ENCODE measurements around the gene SLC8A3. TPM values are rescaled to one million over a fixed set of nuclear protein-coding genes. Genes with fewer than 3 reads are reported as not detected.

SLC8A3 gene
- total and polyA plus RNA-seq, 9 of the 15 experiments (the other 6 are each of a cell fraction or from before 2014, with no cell fraction given): not detected

DNA sequence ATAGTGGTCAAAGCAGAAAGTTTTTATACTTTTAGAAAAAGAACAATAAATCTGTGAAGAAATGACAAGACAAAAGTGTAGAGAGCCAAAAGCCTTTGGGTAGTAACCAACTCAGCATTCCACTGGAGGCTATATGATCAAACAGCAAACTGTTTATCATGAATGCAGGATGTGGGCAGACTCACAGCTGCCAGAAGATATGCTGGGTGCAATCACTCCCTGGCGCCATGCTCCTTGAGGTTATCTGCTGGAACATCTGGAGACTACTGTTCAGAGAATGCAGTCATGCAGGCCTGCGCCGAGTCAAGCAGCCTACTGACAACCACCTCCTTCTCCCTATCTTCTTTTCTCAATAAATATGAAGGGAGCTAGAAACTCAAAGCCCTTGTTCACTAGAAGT, 49.0 kb upstream of the SLC8A3 start (continued):
- TF ChIP-seq, protein P1, sequence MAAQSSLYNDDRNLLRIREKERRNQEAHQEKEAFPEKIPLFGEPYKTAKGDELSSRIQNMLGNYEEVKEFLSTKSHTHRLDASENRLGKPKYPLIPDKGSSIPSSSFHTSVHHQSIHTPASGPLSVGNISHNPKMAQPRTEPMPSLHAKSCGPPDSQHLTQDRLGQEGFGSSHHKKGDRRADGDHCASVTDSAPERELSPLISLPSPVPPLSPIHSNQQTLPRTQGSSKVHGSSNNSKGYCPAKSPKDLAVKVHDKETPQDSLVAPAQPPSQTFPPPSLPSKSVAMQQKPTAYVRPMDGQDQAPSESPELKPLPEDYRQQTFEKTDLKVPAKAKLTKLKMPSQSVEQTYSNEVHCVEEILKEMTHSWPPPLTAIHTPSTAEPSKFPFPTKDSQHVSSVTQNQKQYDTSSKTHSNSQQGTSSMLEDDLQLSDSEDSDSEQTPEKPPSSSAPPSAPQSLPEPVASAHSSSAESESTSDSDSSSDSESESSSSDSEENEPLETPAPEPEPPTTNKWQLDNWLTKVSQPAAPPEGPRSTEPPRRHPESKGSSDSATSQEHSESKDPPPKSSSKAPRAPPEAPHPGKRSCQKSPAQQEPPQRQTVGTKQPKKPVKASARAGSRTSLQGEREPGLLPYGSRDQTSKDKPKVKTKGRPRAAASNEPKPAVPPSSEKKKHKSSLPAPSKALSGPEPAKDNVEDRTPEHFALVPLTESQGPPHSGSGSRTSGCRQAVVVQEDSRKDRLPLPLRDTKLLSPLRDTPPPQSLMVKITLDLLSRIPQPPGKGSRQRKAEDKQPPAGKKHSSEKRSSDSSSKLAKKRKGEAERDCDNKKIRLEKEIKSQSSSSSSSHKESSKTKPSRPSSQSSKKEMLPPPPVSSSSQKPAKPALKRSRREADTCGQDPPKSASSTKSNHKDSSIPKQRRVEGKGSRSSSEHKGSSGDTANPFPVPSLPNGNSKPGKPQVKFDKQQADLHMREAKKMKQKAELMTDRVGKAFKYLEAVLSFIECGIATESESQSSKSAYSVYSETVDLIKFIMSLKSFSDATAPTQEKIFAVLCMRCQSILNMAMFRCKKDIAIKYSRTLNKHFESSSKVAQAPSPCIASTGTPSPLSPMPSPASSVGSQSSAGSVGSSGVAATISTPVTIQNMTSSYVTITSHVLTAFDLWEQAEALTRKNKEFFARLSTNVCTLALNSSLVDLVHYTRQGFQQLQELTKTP (IDR thresholded peaks at IDR 0.05; ENCODE audit: low read depth in 1 of 2, partially characterized antibody in 2 of 2): peak in 1 of 2 experiments; percentile 49
- TF ChIP-seq ZBTB17 (CRISPR knock-in tag; IDR thresholded peaks at IDR 0.05): no peak
- TF ChIP-seq BRCA1 (IDR thresholded peaks at IDR 0.05): no peak
- TF ChIP-seq BRCA1 (CRISPR knock-in tag; IDR thresholded peaks at IDR 0.05): no peak
- TF ChIP-seq ZNF354B (CRISPR knock-in tag; IDR thresholded peaks at IDR 0.05): no peak
- TF ChIP-seq XRCC3 (IDR thresholded peaks at IDR 0.05): no peak
- TF ChIP-seq, protein P2, sequence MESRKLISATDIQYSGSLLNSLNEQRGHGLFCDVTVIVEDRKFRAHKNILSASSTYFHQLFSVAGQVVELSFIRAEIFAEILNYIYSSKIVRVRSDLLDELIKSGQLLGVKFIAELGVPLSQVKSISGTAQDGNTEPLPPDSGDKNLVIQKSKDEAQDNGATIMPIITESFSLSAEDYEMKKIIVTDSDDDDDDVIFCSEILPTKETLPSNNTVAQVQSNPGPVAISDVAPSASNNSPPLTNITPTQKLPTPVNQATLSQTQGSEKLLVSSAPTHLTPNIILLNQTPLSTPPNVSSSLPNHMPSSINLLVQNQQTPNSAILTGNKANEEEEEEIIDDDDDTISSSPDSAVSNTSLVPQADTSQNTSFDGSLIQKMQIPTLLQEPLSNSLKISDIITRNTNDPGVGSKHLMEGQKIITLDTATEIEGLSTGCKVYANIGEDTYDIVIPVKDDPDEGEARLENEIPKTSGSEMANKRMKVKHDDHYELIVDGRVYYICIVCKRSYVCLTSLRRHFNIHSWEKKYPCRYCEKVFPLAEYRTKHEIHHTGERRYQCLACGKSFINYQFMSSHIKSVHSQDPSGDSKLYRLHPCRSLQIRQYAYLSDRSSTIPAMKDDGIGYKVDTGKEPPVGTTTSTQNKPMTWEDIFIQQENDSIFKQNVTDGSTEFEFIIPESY (CRISPR knock-in tag; IDR thresholded peaks at IDR 0.05): no peak
- no peak for TF ChIP-seq ZNF253 (CRISPR knock-in tag; conservative IDR thresholded peaks at IDR 0.05)
- TF ChIP-seq CHD1 (IDR thresholded peaks at IDR 0.05; ENCODE audit: low read length): no peak
- no peak; the same call in 1 of the 2 replicates for TF ChIP-seq MXI1 (IDR thresholded peaks at IDR 0.05; ENCODE audit: low read depth, low read length)
- TF ChIP-seq TCFL5 (CRISPR knock-in tag; conservative IDR thresholded peaks at IDR 0.05): no peak; the same call in 1 of the 2 replicates
- no peak for TF ChIP-seq FOXK1 (CRISPR knock-in tag; IDR thresholded peaks at IDR 0.05; ENCODE audit: borderline replicate concordance)
- no peak for TF ChIP-seq KLF1 (tag; IDR thresholded peaks at IDR 0.05)
- TF ChIP-seq, protein P3, sequence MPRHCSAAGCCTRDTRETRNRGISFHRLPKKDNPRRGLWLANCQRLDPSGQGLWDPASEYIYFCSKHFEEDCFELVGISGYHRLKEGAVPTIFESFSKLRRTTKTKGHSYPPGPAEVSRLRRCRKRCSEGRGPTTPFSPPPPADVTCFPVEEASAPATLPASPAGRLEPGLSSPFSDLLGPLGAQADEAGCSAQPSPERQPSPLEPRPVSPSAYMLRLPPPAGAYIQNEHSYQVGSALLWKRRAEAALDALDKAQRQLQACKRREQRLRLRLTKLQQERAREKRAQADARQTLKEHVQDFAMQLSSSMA (CRISPR knock-in tag; IDR thresholded peaks at IDR 0.05): no peak
- TF ChIP-seq ZBTB8A (IDR thresholded peaks at IDR 0.05; ENCODE audit: partially characterized antibody): no peak
- TF ChIP-seq, protein P4, sequence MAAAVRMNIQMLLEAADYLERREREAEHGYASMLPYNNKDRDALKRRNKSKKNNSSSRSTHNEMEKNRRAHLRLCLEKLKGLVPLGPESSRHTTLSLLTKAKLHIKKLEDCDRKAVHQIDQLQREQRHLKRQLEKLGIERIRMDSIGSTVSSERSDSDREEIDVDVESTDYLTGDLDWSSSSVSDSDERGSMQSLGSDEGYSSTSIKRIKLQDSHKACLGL (CRISPR knock-in tag; IDR thresholded peaks at IDR 0.05; ENCODE audit: borderline replicate concordance, poor library complexity, severe bottlenecking): no peak
- TF ChIP-seq, protein P5, sequence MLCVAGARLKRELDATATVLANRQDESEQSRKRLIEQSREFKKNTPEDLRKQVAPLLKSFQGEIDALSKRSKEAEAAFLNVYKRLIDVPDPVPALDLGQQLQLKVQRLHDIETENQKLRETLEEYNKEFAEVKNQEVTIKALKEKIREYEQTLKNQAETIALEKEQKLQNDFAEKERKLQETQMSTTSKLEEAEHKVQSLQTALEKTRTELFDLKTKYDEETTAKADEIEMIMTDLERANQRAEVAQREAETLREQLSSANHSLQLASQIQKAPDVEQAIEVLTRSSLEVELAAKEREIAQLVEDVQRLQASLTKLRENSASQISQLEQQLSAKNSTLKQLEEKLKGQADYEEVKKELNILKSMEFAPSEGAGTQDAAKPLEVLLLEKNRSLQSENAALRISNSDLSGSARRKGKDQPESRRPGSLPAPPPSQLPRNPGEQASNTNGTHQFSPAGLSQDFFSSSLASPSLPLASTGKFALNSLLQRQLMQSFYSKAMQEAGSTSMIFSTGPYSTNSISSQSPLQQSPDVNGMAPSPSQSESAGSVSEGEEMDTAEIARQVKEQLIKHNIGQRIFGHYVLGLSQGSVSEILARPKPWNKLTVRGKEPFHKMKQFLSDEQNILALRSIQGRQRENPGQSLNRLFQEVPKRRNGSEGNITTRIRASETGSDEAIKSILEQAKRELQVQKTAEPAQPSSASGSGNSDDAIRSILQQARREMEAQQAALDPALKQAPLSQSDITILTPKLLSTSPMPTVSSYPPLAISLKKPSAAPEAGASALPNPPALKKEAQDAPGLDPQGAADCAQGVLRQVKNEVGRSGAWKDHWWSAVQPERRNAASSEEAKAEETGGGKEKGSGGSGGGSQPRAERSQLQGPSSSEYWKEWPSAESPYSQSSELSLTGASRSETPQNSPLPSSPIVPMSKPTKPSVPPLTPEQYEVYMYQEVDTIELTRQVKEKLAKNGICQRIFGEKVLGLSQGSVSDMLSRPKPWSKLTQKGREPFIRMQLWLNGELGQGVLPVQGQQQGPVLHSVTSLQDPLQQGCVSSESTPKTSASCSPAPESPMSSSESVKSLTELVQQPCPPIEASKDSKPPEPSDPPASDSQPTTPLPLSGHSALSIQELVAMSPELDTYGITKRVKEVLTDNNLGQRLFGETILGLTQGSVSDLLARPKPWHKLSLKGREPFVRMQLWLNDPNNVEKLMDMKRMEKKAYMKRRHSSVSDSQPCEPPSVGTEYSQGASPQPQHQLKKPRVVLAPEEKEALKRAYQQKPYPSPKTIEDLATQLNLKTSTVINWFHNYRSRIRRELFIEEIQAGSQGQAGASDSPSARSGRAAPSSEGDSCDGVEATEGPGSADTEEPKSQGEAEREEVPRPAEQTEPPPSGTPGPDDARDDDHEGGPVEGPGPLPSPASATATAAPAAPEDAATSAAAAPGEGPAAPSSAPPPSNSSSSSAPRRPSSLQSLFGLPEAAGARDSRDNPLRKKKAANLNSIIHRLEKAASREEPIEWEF (CRISPR knock-in tag; IDR thresholded peaks at IDR 0.05): no peak
